ENCODE results near the gene ELK3.

The ELK3 gene

GRCh38 chr12:96193725-96194575 is at the start of gene ELK3:
TSS of gene ELK3 (plus strand) at chr12:96194375.
- DNase-seq (ENCODE audit: low spot score), result peak; percentile 63

GRCh38 chr12:96146747-96147146 is 47.4 kb upstream of the ELK3 start:
- DNase-seq (ENCODE audit: low spot score), result no peak

GRCh38 chr12:96150442-96150841 is 43.7 kb upstream of the ELK3 start:
- no peak for DNase-seq (ENCODE audit: low spot score)

GRCh38 chr12:96152164-96152563 is 42.0 kb upstream of the ELK3 start:
- no peak for DNase-seq (ENCODE audit: low spot score)

GRCh38 chr12:96153131-96153725 is 40.9 kb upstream of the ELK3 start:
- no peak for DNase-seq (ENCODE audit: low spot score)

GRCh38 chr12:96155181-96155580 is 39.0 kb upstream of the ELK3 start:
- DNase-seq (ENCODE audit: low spot score), result no peak

GRCh38 chr12:96155781-96156180 is 38.4 kb upstream of the ELK3 start:
- no peak for DNase-seq (ENCODE audit: low spot score)

- DNase-seq (ENCODE audit: low spot score), result no peak
These were observed 38.0 kb upstream of the ELK3 start for GRCh38 chr12:96156211-96156610.

- DNase-seq (ENCODE audit: low spot score), result no peak
These were observed 36.7 kb upstream of the ELK3 start for GRCh38 chr12:96157427-96157826.

- peak; percentile 74 for DNase-seq (ENCODE audit: low spot score)
These were observed 29.0 kb upstream of the ELK3 start for GRCh38 chr12:96164951-96165811.

GRCh38 chr12:96166765-96167164 is 27.4 kb upstream of the ELK3 start:
- no peak for DNase-seq (ENCODE audit: low spot score)

- DNase-seq (ENCODE audit: low spot score), result no peak
These were observed 26.7 kb upstream of the ELK3 start for GRCh38 chr12:96167492-96167891.

- DNase-seq (ENCODE audit: low spot score), result no peak
These were observed 23.8 kb upstream of the ELK3 start for GRCh38 chr12:96170328-96170727.

- DNase-seq (ENCODE audit: low spot score), result no peak
These were observed 23.4 kb upstream of the ELK3 start for GRCh38 chr12:96170762-96171161.

- DNase-seq (ENCODE audit: low spot score), result peak; percentile 42
These were observed 22.3 kb upstream of the ELK3 start for GRCh38 chr12:96171905-96172304.

- DNase-seq (ENCODE audit: low spot score), result peak; percentile 92
These were observed 21.2 kb upstream of the ELK3 start for GRCh38 chr12:96172981-96173380.

- no peak for DNase-seq (ENCODE audit: low spot score)
These were observed 17.6 kb upstream of the ELK3 start for GRCh38 chr12:96176575-96176974.

GRCh38 chr12:96177013-96177412 is 17.2 kb upstream of the ELK3 start:
- no peak for DNase-seq (ENCODE audit: low spot score)

GRCh38 chr12:96183734-96184370 is 10.3 kb upstream of the ELK3 start:
- DNase-seq (ENCODE audit: low spot score), result no peak

- DNase-seq (ENCODE audit: low spot score), result peak; percentile 50
These were observed 8.3 kb upstream of the ELK3 start for GRCh38 chr12:96185914-96186313.

GRCh38 chr12:96186607-96187301 is 7.4 kb upstream of the ELK3 start:
- no peak for DNase-seq (ENCODE audit: low spot score)

- DNase-seq (ENCODE audit: low spot score), result no peak
These were observed 6.2 kb upstream of the ELK3 start for GRCh38 chr12:96187956-96188355.
